NCI-H1694 treated with DMSO at 0.1 percent for 48 hours (cell line): Measurements from ENCODE around the gene KIAA0930.
"Not testable (repeated sequence)": the region's sequence is repeated elsewhere in the genome, so short reads cannot be mapped to it uniquely, and the experiment has no call there.

Experiments
- DNase-seq: peaks from one replicate; lab custom pipeline; 2025; lab: John Stamatoyannopoulos, UW

The KIAA0930 gene

DNA sequence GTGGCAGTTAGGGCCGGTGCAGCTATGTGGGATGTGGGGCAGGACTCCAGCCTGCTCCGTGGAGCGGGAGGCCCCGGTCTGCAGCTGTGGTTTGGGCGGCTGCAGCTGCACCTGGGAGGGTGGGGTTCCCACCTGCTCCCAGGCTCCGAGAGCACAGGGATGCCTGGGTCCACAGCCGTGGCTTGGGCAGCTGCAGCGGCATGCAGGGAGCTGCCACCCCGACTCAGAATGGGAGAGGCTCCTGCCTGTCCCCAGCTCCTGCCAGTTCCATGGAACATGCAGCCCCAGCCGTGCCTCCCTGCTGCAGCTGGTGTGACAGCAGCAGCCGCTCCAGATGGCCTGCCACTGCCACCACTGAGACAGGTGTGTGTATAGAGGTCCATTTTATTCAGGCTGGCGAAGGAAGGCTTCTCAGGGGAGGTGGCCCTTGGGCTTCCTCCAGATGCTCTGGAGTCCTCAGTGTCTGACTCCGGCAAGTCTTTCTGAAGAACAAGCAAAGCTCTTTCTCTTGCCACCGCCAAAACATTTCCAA lies 22.3 kb upstream of the KIAA0930 start:
- peak; percentile 44 for DNase-seq

DNA sequence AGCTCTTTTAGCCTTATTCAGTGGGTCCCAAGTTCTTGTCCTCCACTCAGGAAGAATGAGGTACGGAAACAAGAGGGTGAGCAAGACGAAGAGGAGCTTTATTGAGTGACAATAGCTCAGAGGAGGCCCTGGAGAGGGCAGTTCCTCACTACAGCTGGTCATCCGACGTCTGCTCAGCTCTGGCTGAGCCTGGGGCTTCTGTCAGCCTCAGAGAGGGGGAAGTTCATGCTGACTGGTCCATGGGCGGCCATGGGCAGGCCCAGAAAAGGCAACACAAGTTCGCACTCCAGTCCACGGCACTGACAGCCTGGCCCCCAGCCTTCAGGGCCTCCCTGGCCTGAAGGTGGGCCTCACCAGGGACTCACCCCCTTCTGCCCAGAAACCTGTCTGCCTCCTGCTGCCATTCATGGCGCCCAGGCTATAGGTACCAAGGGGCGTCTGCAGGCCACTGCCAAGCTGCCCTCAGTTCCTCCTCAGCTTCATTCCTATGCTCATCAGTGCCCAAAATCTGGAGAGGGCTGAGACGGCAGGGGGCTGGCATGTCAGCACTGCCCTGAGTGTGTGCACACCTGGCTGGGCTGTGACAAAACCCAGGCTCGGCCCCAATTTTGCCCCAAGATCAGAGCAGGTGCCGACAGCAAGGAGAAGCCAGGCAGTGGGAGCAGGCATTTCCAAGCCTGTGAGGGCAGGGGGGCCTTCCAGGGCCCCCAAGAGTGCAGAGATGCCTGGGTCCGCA lies 21.7 kb upstream of the KIAA0930 start:
- DNase-seq: no peak

DNA sequence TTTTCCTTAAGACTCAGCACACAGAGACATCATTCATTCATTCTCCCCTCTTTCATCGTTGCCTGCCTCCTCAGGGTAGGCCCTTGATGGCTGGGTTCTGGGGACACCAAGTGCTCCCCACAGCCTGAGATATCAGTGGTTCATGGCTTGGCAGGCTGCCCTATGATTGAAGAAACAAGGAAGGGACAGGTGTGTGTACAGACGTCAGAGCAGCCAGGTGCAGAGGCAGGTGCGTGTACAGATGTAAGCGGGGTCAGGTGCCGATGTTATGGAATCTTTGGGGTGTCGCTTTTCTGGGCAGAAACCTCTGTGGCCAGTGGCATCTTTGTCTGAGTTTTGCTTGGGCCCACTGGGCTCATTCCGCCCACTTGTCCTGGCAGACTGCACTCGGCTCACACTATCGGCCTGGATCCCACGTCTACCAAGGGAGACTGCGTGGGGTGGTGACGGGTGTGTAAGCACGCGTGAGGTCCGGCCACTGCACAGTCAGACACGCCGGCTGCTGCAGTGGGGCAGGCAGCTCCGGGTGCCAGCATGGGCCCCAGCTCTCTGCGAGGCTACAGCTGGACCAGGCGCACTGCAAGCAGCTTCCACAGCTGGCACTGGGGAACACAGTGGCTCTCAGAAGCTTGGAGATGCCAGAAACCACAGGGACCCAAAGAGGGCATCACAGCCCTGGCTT lies 20.9 kb upstream of the KIAA0930 start:
- DNase-seq: no peak

DNA sequence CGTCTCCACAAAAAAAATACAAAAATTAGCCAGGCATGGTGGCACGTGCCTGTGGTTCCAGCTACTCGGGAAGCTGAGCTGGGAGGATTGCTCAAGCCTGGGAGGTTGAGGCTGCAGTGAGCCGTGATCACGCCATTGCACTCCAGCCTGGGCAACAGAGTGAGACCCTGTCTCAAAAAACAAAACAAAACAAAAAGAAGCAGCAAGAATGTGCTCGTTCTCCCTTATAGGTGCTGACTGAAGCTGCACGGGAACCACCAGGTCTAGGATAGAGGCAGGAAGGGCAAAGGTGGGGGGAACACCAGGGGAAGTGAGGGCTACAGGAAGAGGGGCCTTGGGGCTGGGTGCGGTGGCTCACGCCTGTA lies 19.7 kb upstream of the KIAA0930 start:
- not testable (repeated sequence) for DNase-seq

DNA sequence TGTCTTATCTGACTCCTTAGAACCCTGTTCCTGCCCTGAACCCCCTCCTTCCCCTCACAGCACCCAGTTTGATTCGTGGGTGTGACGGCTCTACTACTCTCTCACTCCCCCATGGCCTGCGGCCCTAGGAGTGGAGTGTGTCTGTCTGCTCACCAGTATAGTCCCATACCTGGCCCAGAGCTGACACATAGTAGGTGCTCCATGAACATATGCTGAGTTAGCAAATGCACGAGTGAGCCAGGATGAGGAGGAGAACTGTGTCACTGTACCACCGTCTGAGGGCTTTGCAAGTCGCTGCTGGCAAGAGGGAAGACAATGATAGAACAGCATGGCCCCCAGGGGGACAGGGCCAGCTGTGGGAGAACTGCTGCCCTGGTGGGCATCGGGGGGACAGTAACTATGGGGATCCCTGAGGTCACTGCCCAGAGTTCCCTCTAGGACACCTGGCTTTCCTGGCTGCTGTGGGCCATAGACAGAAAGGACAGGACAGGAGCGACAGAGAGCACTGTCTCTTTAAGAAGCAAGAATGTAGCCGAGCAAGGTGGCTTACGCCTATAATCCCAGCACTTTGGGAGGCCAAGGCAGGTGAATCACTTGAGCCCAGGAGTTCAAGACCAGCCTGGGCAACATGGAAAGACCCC lies 19.2 kb upstream of the KIAA0930 start:
- no peak for DNase-seq

DNA sequence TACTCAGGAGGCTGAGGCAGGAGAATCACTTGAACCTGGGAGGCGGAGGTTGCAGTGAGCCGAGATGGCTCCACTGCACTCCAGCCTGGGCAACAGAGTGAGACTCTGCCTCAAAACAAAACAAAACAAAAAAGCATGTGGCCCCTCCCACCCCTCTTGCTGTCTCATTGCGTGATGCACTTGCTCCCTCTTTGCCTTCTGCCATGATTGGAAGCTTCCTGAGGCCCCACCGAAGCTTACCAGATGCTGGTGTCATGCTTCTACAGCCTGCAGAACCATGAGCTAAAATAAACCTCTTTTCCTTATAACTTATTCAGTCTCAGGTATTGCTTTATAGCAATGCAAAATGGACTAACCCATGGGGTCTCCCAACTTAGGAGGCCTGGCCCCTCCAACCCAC lies 17.2 kb upstream of the KIAA0930 start:
- not testable (repeated sequence) for DNase-seq

DNA sequence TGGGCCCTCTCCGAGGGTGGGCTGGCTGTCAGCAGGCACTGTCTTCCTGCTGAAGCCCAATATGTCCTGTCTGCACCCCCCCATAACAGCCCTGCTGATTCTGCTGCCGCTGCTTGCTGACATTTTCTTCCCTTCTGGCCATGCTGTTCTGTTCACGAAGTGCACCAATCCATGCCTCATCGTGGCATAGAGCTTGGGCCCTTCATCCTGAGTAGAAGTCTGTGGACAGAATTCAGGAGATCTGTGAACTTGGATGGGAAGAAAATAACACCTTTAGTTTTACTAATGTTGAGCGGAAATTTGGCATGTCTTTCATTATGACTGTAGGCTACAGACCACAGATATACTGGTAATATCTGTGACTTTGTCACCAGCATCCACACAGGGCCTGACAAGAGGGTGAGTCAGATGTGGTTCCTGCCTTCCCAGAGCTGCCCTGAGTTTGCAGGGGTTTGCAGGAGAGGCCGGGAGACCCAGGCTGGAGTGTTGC lies 14.1 kb upstream of the KIAA0930 start:
- no peak for DNase-seq

DNA sequence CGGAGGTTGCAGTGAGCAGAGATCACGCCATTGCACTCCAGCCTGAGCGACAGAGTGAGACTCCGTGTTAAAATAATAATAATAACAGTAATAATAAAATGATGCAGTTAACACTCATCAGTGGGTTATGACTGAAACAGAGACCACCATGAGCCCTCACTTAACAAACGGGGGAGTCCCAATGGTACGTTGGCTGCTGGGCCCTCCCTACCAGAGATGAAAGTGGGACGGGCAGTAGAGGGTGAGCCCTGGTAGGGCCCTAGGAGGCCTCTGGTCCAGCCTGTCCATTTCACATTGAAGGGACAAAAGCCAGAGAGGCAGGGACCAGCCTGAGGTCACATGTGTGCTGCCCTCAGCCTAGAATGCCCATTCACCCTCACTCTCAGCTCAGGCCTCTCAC lies 13.7 kb upstream of the KIAA0930 start:
- no peak for DNase-seq

DNA sequence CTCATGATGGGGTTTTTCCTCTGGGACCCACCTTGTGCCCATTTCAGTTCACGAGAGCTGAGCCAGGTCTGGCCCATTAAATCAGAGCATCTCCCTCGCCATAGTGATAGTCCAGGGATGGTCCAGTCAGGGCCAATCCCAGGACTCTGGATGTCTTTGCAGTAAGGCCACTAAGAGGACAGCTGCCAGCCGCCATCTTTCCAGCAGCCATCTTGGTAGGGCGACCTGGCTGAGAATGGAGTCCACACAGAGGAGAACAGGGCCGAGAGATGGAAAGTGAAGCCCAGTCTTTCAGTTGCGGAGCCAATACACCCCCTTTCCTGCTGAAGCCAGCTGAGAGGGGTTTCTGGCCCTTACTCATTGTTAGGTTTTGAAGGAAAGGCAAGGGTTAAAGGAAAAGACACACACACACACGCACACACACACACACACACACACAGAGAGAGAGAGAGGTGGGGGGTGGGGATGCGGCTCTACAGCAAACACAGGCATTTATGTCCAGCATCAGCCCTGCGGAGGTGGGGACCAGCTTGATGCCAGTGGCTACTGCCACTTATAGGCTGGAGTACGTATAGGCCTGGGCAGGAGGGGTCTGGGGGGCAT lies 12.4 kb upstream of the KIAA0930 start:
- no peak for DNase-seq

DNA sequence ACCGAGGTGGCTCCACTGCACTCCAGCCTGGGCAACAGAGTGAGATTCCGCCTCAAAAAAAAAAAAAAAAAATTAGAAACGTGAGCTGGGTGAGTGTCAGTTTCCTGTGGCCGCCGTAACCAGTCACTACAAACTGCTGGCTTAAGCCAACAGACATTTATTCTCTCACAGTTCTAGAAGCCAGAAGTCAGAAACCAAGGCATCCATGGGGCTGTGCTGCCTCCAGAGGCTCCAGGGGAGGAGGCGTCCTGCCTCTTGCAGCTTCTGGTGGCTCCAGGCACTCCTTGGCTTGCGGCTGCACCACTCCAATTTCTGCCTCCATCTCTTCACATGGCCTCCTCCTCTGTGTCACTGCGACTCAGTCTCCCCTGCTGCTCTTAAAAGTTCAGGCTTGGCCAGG lies 11.1 kb upstream of the KIAA0930 start:
- no peak for DNase-seq

DNA sequence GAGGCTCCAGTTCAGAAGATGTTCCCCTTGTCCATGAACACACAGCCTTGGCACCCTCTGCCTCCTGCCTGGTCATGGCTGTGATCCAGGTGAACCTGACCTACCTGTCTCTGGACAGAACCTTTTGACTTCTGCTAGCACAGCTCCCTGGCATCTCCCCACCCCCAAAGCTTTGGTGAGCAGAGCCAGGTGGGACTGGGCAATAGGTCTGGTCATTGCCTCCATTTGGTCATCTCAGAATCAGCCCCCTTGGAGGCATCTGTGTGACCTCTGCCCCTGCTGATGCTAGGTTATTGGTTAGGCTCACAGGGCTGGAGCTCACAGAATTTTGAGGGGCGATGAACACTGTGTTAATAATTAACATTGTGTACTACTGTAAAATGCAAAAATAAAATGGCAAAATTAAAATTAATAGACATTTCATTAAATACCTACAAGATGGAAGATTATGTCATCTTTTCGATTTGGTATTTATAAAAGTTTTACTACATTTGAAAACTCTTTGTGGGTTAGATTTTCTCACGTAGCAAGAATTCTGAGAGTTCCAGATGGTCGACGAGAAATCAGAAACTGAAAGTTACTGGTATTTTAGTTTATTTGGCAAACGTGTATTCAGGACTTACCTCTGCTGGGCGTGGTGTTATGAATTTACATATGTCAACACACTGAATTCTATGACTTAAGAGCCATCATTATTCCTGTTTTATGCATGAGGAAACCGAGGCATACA lies 8.3 kb upstream of the KIAA0930 start:
- no peak for DNase-seq

DNA sequence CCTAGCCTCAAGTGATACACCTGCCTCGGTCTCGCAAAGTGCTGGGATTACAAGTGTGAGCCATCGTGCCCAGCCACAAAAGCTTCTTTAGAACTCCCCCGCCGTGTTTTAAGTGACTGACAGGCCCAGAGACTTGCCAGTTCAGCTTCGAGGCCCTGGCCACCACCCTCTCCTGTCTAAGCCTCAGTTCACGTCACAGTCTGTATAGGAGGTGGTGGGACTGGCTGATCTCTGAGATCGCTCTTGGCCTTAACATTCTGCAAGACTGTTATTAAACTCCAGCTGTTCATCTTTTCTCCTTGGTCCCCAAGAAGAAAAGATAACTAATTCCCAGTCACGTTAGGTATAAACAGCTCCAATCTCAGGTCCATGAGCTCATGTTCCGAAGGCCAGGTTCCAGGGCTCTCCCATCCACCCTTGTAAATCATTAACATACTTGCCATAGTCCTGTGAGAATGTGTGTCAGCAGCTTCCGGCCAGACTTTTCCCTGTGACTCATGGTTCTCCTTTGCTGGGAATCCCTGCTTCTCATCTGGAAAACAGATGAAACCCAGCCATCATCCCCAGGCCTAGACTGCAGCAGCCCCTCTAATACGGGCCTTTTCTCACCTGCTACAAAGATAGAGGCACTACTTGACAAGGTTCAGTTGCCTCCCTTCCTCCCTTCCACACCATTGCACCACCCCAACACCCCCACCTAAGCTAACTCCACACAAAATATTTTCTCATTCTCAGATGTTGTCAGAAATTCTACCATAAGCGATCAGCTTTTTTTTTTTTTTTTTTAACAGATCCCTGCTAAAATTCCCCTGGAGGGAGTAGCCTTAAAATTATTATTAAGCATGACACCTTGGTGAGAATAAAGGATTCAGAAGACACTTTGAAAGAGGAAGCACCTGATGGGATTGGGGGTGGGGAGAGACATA lies 5.6 kb upstream of the KIAA0930 start:
- no peak for DNase-seq

DNA sequence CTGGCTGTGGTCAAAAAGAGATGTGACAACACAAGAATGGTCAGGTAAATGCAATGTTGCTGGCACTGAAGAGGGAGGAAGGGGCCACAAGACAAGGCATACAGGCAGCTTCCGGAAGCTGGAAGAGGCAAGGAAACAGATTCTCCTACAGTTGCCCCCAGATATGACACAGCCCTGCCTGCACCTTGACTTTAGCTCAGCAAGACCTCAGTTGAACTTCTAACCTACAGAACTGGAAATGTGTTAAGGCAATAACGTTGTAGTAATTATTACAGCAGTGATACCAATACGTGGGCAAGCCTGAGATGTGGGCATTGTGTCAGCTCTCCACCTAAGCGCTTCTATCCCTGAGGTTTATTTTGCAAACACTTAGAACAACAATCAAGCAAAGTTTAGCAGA lies 4.2 kb upstream of the KIAA0930 start:
- no peak for DNase-seq

DNA sequence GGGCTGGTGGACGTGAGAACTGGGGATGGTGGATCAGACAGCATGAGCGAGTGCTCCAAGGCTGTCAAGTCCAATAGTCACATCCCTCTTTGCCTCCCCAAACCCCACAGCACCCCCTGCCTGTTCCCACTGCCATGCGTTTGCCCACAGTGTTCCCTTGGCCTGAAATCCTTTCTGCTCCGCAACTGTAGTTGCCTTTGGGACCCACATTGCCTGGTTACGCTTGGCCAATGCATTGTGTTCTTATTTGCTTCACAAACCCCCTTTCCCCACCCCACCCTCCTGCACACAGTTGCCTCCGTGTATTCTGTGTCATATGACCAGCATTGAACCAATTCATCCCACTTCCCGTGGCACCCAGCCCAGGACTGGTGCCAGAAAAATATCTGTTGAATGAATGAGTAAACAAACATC lies 2.1 kb upstream of the KIAA0930 start:
- no peak for DNase-seq

DNA sequence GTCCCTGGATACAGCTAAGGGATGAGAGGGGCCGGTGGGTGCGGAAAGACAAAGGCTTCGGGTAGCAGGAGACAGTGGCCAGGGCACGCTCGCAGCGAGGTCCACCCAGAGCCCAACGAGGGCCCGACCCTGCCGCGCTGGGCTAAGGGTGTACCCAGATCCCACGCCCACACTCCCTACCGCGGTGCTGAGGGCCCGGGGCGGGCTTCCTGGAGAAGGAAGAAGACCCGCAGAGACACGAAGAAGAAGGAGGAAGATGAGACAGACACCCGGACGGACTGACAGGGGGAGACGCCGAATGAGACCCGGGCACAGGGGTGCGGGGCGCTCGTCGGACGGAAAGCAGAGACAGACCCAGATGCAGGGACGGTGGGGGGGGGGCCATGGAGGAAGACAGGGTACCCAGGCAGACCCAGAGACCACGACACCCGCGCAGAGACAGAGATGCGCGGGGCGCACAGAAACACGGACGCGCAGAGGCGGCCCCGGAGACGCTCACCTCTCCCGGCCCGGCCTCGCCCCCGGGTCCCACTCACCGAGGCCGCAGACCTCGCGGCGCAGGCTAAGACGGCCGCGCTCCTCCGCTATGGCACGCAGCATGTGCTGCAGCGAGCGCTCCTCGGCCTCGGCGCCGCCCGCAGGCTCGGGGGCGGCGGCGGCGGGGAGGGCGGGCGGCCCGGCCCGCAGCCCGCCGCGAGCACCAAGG lies 437 bp downstream of the KIAA0930 start:
- DNase-seq: no peak

DNA sequence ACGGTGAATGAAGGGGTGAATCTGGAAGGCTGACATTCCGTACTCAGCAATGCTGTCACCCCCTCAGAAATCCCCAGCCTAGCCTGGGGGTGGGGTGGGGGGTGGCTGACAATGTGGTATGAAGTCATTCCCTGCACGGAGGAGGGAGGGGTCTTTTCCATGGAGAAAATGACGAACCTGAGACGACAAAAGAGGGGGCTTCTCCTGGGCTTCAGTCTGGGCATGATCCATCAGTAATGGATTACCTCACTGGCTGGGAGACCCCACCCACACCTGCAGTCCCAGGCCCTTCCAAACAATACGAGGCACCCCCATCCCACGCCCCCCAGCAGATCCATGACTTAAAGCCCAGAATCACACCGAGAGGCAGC lies 1.0 kb downstream of the KIAA0930 start:
- no peak for DNase-seq

DNA sequence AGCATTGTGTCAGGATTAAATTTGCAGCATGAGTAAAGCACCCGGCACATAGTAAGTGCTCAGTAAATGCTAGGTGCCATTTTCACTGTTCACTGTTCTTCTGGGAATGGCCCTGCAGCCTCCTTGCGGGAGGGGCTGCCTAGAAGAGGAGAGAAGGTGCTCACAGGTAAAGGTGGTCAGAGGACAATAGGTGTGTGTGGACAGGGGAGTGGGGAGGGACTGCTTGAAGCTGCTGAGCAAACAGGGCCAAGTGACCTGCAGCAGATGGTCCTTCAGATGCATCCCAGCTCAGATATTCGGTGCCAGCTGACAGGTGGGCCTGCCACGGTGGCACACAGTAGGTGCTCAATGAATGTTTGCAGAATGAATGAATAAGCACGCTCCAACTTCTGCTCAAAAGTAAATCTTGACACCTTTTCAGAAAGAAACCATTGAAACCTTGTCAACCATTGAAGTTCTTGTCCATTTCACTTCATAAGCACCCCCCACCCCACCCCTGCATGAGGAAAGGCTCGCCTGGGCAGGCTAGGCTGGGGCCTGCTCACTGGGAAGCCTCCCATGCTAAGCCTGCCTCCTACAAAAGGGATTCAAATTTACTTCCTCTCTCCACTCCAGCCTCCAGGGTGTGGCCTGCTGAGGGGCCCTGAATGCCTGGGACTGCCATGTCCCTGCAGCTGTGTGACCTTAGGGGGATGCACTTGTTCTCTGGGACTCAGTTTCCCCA lies 1.6 kb downstream of the KIAA0930 start:
- no peak for DNase-seq

DNA sequence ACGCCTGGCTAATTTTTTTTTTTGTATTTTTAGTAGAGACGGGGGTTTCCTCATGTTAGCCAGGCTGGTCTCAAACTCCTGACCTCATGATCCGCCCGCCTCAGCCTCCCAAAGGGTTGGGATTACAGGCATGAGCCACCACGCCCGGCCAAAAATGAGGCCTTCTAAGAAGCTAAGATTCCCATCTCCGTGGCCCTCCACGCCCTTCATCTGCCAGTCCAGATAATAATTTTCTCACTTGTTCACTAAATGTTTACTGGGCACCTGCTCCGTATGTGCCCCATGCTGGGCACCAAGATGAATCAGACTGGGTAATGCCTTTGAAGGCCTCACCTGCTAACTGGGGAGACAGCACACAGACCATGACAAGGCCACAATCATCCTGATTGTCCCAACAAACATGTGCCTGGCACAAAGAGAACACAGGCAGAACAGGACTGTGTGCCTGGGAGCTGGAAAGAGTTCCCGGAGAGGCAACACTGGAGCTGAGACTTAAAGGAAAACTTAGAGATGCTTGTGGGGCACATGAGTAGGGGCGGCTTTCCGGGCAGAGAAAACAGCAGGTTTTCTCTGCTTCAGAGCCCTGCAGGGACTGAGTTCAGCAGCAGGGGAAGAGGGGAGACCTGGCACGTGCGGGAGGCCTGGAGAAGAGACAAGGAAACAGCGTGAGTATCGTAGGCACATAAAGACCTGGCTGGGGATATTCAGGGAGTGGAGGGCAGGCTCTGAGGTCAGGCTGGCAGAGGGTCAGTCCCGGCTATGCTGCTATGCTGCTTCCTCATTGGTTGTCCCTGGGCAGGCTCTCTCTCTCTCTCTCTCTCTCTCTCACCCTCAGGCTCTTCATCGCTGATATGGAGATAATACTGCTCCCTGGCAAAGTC lies 2.4 kb downstream of the KIAA0930 start:
- no peak for DNase-seq
